CD4-positive, alpha-beta T cell treated with Interferon alpha-2 for 1 hour (primary cell): ENCODE results near the gene ZBTB17.
"Not testable (repeated sequence)": the region's sequence is repeated elsewhere in the genome, so short reads cannot be mapped to it uniquely, and the experiment has no call there.

Source experiments
- DNase-seq, 2 donors: peaks; one replicate each; pipeline ENCODE4 v3.0.0-alpha.2; 2020 to 2022

The ZBTB17 gene

DNA sequence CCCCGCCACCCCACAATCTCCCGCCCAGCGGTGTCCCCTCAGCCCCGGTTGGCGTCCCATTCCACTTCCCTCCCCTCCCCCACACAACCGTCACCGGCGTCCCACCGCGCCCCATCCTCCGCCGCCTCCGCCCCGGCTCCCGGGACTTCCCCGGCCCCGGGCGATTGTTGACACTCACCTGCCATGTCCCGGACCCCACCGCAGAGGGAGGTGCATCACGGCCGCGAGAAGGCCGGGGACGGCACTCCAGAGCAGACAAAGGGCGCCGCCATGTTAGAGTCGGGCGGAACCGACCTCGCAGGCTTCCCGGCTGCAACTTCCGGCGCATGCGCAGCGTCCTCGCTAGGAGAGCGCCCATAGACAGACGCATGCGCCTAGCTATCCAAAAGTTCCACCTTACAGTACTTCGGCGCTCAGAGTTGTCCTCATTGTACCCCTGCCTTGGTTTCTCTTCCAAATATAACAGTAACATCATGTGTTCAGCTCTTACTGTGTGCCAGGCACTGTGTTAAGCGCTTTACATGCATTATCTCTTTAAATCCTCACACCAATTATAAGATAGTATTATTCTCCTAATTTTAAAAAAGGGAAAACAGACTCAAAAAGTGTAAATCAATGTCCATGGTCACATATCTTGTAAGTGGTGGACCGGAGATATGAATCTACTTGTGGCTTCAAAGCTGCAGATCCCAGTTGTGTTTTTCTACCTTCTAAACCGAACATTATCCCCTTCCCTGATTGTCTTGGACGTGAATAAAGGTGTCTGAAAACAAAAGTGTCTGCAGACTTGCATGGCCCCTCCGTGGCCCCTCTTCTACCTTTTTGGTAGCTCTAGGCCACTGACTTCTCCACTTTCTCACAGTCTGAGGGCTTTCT is at the start of gene ZBTB17:
ZBTB17 (minus strand) TSS at position 297 of the 876 bp plus-strand sequence. CDS start 27,606 bp downstream, outside the sequence.
- peak; percentile 95 to 97 for DNase-seq

DNA sequence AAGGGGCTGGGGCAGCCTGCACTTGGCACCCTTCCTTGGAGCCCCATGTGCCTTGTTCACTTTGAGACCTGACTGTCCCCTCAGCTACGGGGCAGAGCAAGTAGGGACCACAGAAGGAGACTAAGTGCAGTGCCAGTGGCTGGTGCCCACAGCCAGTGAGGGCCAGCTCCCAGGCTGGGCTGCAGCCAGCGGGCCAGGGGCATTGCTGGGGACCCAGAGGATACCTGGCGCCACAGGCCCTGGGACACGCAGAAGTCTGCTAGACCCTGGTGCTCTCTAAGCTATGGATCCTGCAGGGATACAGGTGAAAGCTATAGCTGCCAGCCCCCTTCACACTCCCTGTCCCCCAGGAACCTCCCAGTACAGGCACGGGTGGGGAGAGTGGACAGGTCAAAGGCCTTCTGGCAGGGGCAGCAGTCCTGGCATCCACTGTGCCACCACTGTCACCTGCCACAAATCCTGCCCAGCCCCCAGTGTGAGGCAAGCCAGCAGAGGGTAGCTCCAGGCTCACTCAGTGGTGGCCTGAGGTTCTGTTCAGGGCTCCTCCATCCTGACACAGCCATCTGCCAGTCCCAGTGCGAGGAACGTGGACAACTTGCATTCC is 47.3 kb upstream of the ZBTB17 start:
- DNase-seq, result no peak

DNA sequence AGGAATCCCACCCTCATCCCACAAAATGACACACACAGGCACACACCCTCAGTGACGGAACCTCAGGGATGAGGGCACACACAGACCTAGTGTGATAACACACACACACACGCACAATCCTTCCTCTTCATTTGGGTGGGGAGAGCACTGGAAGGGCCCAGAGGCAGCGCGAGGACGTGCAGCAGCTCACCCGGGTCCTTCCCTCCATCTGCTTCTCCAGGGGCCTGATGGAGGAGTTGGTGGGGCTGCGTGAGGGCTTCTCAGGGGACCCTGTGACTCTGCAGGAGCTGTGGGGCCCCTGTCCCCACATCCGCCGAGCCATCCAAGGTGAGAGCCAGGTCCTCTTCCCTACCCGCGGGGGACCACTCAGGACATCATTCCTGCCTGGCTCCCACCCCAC is 46.5 kb upstream of the ZBTB17 start:
- no peak for DNase-seq

DNA sequence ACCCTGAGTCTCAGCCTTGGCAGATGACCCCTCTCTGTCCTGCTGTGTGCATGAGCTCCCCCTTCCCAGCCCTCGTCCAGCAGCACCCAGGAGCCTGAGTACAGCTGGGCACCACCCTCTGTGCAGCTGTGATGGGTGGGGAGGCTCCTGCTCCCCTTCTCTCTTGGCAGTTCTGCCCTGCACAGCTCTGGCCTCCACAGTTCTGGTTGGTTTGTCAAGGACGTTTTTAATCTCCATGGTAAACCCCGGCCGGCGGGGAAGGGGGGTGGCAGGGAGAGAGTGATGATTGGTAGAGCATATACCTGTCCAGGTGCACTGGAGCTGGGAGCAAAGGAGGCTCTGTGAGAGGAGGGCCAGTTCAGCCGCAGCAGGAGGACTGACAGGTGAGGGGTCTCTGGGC is 45.8 kb upstream of the ZBTB17 start, which contains the start of gene CLCNKA:
CLCNKA (plus strand) TSS at position 356 of the 400 bp plus-strand sequence. CDS start 584 bp downstream, outside the sequence.
- no peak for DNase-seq

DNA sequence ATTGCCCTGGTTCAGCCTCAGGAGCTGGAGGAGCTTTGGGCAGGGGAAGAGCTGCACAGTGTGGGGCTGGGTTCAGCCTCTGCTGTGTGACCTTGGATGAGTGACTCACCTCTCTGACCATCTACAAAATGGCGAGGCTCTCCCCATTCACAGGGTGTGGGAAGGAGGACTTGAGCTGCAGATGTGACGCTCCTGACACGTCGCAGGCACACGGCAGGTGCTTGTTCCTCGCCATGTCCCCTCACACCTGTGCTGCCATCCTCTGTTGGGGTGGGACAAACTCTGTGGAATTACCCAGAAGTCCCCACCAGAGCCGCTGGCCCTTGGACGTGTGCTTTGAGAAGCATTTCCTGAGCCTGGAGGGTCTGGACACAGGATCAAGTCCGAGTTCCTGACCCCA is 45.0 kb upstream of the ZBTB17 start:
- DNase-seq, result not testable (repeated sequence)

DNA sequence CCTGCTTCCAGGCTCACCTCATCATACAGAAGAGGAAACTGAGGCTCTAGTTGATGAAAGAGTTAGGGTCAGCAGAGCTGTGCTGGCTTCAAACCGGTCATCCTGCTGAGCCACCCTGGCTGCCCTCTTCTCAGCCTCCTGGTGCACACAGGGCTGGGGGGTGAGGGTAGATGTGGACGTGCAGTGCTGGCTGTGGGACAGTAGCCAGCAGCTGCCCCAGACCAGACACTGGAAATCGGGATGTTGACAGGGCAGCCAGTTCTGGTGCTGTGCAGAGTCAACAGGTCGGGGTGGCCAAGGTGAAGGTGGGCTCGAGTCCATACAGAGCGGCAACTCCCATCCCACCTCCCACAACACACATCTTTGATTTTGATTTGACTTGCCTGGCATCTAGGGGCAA is 44.4 kb upstream of the ZBTB17 start:
- DNase-seq, result no peak

DNA sequence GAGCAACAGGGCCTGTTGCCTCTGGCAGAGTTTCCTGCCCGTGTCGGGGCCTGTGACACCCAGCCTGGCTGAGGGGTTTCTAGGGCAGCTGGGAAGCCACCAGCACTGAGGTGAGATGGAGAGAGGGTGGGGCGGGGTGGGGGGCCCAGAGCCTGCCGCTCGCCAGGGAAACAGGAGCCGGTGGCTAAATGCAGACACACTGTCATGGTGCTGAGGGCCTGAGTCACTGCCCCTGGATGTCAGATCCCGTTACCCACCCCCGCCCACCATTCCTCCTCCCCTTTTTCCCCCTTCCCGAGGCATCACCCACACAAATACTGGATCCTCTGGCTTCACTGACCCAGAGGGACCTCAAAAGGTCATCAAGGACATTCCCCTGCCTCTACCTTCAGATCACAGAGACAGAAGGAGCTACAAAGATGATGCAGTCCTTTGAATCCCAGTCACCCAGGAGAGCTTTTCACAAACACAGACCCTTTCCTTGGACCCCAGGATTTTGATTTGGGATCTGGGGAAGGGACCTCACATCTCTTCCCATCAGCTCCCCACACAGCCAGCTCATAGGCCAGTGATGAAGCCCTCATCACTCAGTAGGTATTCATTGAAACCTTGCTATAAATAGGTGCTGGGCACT is 43.9 kb upstream of the ZBTB17 start:
- DNase-seq, result no peak

DNA sequence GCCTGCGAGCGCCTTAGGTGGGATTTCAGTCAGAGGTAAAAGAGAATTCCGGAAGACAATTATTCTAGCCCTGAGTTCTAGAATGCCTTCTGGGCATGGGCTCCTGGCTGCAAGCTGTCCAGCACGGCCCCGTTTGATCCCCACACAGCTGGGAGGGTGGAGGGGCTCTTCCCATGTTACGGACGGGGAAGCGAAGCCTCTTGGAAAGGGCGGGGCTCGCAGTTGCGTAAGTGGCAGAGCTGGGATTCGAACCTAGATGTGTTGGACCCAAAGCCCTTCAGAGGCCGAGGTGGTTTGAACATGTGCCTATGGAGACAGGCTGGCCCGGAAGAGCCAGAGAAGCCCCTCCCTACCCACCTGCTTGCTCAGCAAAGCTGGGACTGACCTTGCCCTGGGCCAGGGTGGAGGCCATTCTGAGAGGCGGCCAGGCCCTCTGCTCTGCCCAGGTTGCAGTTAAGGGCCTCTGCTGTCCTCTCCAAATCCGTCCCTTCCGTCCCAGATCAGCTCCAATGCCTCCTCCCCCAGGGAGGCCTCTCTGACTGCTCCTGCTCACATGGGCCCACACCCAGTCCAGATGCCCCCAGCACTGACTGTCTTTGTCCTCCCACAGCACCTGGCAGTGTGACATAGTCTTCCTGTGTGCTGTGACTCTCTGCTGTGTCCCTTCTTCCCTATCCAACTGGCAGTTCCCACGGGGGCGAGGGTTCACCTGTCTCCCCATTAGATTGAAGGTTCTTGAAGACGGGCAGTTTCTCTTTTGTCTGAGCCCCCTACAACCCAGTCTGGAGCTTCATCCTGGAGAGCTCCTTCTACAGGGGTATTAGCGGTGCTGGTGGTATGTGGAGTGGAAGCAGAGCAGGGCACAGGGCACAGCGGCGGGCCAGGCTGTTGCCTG is 43.1 kb upstream of the ZBTB17 start:
- DNase-seq, result no peak

DNA sequence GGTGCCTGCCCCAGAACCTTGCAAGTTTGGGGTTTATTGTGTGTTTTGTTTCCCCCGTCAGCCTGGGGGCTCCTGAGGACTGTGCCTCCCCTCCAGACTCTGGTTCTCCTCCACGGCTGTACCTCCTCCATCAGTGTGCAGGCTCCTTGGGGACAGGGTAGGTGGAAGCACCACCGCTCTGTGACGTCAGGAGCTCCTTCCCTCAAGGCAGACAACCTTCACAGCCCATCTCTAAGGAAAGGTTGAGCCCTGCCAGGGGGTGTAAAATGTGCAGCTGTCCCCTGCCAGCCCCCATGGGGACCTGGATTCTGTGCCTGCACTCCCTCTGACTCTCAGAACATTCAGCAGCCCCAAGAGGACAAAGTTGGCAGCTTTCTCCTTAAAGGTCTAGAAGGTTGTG is 42.4 kb upstream of the ZBTB17 start:
- no peak for DNase-seq

DNA sequence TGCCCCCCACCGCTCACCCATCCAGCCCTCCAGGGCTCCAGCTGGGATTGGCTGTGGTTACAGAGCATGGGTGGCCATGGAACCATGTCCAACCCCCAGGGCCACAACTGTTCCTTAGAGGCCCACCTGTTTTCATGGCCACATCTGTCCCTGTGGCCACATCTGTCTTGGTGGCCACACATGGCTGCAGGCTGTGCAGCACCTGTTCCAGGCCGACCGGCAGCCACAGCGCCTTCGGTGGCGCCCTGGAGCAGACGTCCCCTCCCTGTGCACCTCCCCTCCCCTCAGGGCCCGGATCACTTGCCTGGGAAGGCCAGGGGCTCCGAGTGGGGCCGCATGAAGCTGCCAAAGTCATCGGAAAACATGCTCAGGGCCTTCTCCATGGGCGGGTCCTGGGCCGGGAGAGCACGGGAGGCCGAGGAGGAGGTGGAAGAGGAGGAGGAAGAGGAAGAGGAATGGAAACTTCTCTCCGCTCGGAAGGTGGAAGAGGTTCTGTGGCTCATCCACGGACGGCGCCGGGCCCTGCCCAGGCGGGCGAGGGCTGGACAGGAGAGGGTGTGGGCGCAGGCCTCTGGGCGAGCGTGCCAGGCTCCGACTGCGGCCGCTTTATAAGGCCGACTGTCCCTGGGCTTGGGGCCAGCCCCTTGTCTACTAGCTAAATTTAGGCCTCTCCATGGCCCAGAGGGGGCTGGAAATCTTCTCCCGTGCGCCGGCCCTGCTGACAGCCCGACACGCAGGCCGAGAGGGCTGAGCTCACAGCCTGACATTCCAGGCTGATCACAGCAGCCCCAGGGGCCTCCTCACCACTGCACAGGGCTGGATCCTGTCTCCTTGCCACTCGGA is 41.8 kb upstream of the ZBTB17 start, which contains the start of gene HSPB7:
HSPB7 (minus strand) TSS at position 583 of the 843 bp plus-strand sequence; CDS start at position 503, 80 bp downstream.
- no peak for DNase-seq

DNA sequence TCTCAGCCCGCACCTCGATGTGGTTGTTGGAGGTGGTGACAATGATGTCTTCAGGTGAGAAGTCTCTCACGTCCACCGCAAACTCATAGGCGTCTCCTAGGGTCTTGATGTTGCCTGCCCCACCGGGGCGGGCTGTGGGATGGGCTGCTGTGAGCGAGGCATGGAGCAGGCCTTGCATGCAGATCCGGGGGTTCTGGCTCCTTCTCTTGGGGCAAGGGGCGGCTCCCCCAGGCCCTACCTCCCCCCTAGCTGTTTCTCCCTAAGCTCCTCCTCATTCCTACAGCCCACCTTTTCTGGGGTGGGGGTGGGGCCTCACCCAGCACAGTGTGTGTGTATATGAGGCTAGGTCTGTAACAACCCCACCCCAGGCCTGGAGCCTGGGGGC is 41.2 kb upstream of the ZBTB17 start:
- no peak for DNase-seq

DNA sequence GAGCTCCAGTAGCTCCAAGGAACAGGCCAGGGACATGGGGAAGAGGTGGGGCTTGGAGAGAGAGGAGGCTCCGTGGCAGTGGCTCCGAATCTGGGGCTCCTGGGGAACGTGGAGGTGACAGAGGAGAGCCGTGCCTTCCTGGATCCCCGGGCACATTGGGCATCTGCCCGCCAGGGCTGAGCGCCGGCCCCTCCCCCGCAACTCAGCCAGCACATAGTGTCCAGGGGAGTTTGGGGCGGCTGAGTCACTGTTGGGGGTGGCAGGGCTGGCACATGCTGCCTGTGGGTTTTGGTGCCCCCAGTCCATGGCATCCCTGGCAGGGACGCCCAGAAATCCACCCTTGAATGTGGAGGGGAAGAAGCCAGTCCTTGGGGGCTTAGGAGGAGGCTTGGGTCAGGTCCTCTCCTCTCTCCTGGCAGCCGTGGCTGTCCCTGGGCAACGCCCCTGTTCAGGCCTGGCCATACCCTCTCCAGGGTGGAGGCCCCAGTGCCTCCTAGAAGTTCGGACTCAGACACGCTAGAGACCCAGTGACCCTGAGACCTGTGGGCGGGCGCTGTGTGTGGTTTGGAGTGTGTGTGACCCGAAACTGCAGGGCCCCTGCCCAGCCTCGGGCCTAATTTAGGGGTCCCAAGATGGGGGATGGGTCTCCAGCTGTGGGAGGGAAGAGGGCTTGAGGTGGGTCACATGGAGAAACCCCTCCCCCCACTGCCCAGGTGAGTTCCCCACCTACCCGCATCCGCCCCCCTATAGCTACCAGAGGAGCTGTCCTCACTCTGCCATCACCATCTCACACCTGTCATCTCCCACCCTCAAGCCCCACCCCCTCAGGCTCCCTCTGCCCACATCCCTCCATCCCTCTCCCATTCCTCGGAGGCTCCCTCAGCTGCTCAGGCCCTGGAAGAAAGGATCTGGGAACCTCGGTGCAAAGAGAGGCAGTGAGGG is 40.3 kb upstream of the ZBTB17 start:
- no peak for DNase-seq

DNA sequence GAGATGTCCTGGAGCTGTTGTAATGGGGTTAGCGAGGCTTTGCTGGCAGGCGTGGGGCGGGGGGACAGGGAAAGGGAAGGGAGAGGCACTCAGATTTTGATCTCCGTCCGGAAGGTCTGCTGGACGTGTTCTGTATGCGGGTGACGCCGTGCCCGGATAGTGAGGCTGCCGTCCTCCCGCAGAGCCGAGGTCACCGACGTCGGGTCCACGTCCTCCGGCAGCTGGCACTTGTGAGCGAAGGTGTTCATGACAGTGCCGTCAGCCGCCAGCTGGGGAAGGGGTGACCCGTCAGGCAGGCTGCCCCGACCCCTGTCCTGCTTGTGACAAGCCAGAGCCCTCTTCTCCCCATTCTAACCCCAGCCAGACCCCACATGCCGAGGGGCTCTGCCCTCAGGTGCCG is 39.6 kb upstream of the ZBTB17 start:
- DNase-seq, result no peak

DNA sequence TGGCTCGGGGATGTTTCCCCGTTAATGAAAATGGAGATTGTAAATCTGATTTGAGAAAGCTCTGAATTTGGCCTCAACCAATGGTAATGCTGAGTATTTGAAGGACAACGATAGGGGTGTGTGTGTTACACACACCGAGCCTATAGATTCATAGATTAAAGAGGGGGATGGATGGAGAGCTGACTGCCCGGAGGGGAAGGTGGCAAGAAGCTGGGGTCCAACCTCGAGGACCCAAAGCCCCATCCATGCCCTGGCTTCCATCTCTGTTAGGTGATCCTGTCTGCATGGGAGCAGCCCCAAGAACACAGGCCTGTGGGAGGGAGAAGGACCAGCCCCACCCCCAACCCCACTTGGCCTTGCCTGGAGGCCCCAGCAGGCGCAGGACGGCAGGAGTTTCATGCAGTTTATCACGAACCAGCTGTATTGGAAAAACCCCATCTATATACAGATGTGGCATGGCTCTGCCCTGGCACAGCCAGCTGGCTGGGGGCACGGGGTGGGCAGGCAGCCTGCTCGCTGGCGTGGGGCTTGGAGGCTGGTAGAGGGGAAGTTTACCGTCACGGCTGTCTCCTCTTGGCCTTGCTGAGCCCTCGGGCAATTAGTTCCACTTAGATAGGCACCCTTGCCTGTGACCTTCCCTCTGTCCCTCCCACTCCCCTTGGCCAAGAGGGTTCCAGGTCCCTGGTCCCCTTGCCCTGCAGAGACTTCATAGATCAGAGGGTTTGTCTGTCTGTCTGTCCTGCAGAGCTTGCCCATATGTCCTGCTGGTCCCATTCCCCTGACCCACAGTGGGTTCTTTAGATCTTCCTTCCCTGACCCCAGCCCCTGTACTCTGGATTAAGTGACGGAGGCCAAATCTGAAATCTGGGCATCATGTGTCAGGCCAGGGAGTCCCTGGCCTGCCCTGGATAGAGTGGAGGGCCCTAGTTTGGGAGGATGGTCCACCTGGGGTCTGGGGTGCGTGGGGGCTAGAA is 38.9 kb upstream of the ZBTB17 start:
- no peak for DNase-seq

DNA sequence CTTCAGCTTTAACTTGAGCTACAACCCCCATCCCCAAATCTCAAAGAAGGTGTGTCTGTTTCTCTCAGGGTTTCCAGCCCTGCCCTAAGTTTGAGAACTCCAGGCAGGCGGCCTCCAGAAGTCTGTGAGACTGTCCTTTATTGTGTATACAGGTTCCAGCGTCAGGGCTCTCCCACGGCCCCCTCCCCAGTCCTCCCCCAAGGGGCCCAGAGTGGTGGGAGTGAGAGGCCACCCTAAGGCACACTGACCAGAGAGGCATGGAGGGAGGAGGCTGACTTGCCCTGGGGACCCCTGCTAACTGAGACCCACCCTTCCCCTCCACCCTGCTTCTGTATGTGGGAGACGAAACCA is 38.0 kb upstream of the ZBTB17 start:
- DNase-seq, result no peak

DNA sequence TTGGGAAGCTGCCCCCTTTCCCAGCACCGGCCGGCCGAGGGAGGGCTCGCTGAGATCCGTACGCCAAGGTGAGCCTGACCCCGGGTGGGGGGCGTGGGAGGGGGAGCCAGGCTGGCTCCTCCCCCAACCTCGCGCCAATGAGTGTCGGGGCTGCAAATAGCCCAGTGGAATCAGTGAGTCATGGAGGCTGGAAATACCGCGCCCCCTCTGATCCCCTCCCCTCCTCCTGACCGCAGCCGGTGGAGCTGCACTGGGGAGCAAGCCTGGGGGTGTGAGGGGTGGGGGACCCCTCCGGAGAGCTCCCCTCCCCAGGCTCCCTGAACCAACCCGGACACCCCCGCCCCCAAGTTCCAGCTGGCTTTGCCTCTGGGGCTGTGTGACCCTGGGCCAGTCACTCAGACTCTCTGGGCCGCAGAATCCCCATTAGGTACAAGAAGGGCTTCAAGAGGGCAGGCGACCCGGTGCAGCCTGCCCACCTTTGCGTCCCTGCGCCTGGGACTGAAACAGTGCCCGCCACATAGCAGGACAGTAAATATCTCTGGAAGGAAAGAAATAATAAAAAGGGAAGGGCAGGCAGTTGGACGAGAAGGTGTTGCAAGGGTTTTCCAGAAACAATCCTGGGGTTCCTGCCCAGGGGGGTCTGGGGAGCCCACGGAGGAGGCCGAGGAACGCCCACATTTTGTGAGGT is 37.5 kb upstream of the ZBTB17 start:
- DNase-seq, result peak; percentile 10 to 15

DNA sequence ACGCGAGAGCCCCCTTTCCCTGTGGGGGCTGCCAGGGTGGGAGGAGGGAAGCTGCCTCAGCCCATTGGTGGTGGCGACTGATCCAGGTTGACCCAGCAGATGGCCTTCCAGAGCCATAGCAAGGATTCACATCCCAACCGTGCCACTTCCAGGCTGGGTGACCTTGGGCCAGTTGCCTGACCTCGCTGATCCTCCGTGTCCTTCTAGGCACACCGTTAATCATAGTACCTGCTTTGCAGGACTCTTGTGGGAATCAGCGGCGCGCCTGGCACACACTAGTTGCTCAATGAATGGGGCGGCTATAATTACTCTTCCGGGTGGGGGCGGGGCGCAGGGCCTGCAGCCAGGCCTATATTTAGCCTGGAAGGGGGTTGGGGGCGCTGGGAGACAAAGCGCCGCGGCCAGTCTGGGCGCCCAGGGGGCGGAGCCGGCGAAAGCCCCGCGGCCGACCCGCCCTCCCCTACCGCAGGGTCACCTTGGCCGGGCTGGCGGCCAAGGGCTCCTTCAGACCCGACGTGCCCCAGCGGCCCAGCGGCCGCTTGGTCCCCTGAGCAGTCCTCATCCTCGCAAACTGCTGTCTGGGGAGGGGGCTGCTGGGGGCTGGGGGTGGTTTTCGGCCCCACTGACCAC is 36.8 kb upstream of the ZBTB17 start:
- DNase-seq, result peak in 1 of 2 donors; percentile 20

DNA sequence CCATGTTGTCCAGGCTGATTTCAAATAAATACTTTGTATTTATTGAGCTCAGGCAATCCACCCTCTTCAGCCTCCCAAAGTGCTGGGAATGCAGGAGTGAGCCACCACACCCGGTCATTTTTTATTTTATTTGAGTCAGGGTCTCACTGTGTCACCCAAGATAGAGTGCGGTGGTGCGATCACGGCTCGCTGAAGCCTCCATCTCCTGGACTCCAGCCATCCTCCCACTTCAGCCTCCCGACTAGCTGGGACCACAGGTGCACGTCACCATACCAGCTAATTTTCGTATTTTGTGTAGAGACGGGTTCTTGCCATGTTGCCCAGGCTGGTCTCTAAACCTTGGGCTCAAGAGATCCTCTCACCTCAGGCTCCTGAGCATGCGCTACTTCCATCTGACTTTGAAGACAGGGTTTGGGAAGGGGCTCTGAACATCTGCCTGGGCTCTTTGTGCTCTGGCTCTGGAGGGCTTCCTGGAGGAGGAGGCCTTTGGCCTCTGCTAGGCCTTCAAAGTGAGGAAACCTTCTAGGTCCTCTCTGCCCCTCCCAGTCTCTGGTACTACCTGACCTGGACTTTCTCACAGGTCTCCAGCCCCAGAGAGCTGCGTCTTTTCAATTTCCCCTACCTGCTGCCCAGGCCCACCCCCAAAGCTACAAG is 36.2 kb upstream of the ZBTB17 start:
- no peak for DNase-seq
